ENCODE data around the gene ACKR3. TPM values are rescaled to one million over a fixed set of nuclear protein-coding genes. Genes with fewer than 3 reads are reported as not detected.

The ACKR3 gene
- total and polyA plus RNA-seq, 2 of the 4 experiments (the other 2 are of a cell fraction), result not detected

GRCh38 chr2:236622660-236623059 lies 53.0 kb downstream of the ACKR3 start:
- Histone ChIP-seq H3K56ac (ENCODE audit: extremely low read depth, insufficient read depth, low read length) (no peak overlapping the region), H3K4ac (ENCODE audit: low read depth, low read length) (no peak overlapping the region), H3K79me1 (ENCODE audit: low read depth in 1 of 2, low read length in 2 of 2) (no peaks in the 10 kb centered on the region), H2BK15ac (ENCODE audit: low read depth, low read length) (no peak overlapping the region), H3K23ac (ENCODE audit: low read depth, low read length) (no peak overlapping the region), H3K4me1 (ENCODE audit: control insufficient read depth, insufficient read depth, low read length) (no peaks in the 10 kb centered on the region), H3K36me3 (ENCODE audit: control insufficient read depth, insufficient read depth, low read length) (no peaks in the 10 kb centered on the region), H3K4me2 (ENCODE audit: low read depth, low read length) (no peak overlapping the region), H4K5ac (ENCODE audit: low read depth, low read length) (no peak overlapping the region), H4K8ac (ENCODE audit: low read depth in 2 of 2, low read length in 2 of 2) (no peak overlapping the region), H3K18ac (ENCODE audit: low read depth, low read length) (no peak overlapping the region), H2BK120ac (ENCODE audit: low read depth, low read length) (no peak overlapping the region), H3K27ac (ENCODE audit: insufficient read depth, low read length) (no peak overlapping the region), H2AK5ac (ENCODE audit: low read depth, low read length) (no peak overlapping the region), H3K4me3 (ENCODE audit: insufficient read depth, low read depth, low read length) (no peak overlapping the region), H3K9me3 (ENCODE audit: control insufficient read depth, insufficient read depth, low read length) (no peaks in the 10 kb centered on the region; the same call in 1 of the 2 replicates), H2AFZ (replicated peaks; ENCODE audit: low read length, poor library complexity) (no peak overlapping the region), H3K9ac (ENCODE audit: low read depth, low read length) (no peak overlapping the region), H2BK5ac (ENCODE audit: low read depth, low read length, poor library complexity, severe bottlenecking) (no peak overlapping the region), H3K14ac (replicated peaks; ENCODE audit: low read depth, low read length) (no peak overlapping the region), H3K9me1 (ENCODE audit: insufficient read depth, low read length) (no peaks in the 10 kb centered on the region), H2BK20ac (ENCODE audit: low read depth, low read length) (no peak overlapping the region), H4K91ac (ENCODE audit: insufficient read depth, low read depth, low read length) (no peak overlapping the region), H3K27me3 (ENCODE audit: control insufficient read depth, insufficient read depth, low read length) (peaks cover 22% of the 10 kb centered on the region; the same call in 1 of the 2 replicates), H4K20me1 (ENCODE audit: insufficient read depth, low read length) (no peaks in the 10 kb centered on the region), H2AK9ac (replicated peaks; ENCODE audit: low read depth, low read length, poor library complexity) (no peak overlapping the region)
- in situ Hi-C loops (cut with MboI; ENCODE audit: low sequenced_read_pairs) (no loop called here), dilution Hi-C loops (cut with HindIII; ENCODE audit: low sequenced_read_pairs, unreplicated experiment) (no loop called here), intact Hi-C loops (cut with micrococcal nuclease) (no loop called here)
- 85% methylated on average over 4 of the region's 9 CpGs; no CpG with 5 or more reads in 1 of the 2 experiments for WGBS, 2 experiments (ENCODE audit: extremely low coverage in 2 of 2, insufficient read length in 1 of 2)
- ATAC-seq (ENCODE audit: low read depth) (no peak), DNase-seq (no peak)
- no TSS peak for BruUV-seq (replicated peaks)
- POLR2A ChIA-PET (ENCODE audit: unreplicated experiment), result no interaction called here
- CTCF ChIA-PET, result no interaction called here
- no peak for TF ChIP-seq USF2 (IDR thresholded peaks at IDR 0.05; ENCODE audit: low read depth, low read length)
- no peak for TF ChIP-seq MAFK (IDR thresholded peaks at IDR 0.05; ENCODE audit: low read depth, low read length)
